Subcutaneous adipose tissue (tissue), 4 donors: ENCODE data around the gene CEP135. TPM values are rescaled to one million over a fixed set of nuclear protein-coding genes. Genes with fewer than 3 reads are reported as not detected.

ENCODE experiments used
- CTCF ChIP-seq: fragments of 450-650 bp; IDR thresholded peaks from one replicate; pipeline ENCODE4 v1.5.1; 2016; ENCODE audit warnings: low read depth, mild to moderate bottlenecking, control low read depth, antibody characterized with exemption, moderate library complexity
- total RNA-seq, 4 donors: library from RNA; depleted of rRNA; stranded (reverse); fragments of >200 nt; gene quantifications; one replicate each; pipeline ENCODE4 v1.1.0, GENCODE V29; 2016

The CEP135 gene
- total RNA-seq, 4 donors from 2014 or later = 5.1 to 11.1 (median 7.4) TPM

- no peak for TF ChIP-seq CTCF
Observed at GRCh38 chr4:55927803-55928437, 20.8 kb upstream of the CEP135 start.

- no peak for TF ChIP-seq CTCF
Observed at GRCh38 chr4:55928846-55929245, 19.9 kb upstream of the CEP135 start.

GRCh38 chr4:55931043-55931442 lies 17.7 kb upstream of the CEP135 start:
- TF ChIP-seq CTCF = no peak

GRCh38 chr4:55931833-55932232 lies 16.9 kb upstream of the CEP135 start:
- no peak for TF ChIP-seq CTCF

- TF ChIP-seq CTCF = no peak
Observed at GRCh38 chr4:55932511-55932910, 16.2 kb upstream of the CEP135 start.

GRCh38 chr4:55933611-55934010 lies 15.1 kb upstream of the CEP135 start:
- no peak for TF ChIP-seq CTCF

GRCh38 chr4:55938481-55938880 lies 10.3 kb upstream of the CEP135 start:
- TF ChIP-seq CTCF = no peak
